Mucosa of stomach (tissue), 1 donor: Measurements from ENCODE around the gene SPN.

ENCODE experiments used
- H3K27me3 ChIP-seq: one replicate; pipeline ENCODE4 v1.7.0; 2013; ENCODE audit warnings: mild to moderate bottlenecking, low read length; ENCODE audit not compliant: control insufficient read depth, insufficient read depth
- H3K36me3 ChIP-seq: one replicate; pipeline ENCODE4 v1.7.0; 2013; ENCODE audit warnings: low read length; ENCODE audit not compliant: control insufficient read depth, insufficient read depth
- H3K4me1 ChIP-seq: one replicate; pipeline ENCODE4 v1.7.0; 2013; ENCODE audit warnings: mild to moderate bottlenecking, low read length; ENCODE audit not compliant: control insufficient read depth, insufficient read depth
- H3K4me3 ChIP-seq: one replicate; pipeline ENCODE4 v1.7.0; 2013; ENCODE audit warnings: low read length
- H3K9ac ChIP-seq: one replicate; pipeline ENCODE4 v1.7.0; 2013; ENCODE audit warnings: mild to moderate bottlenecking, low read length, moderate library complexity
- H3K9me3 ChIP-seq: one replicate; pipeline ENCODE4 v1.7.0; 2013; ENCODE audit warnings: mild to moderate bottlenecking, low read length, moderate library complexity; ENCODE audit not compliant: control insufficient read depth
- donor health status: Pancreatic carcinoma.

The SPN gene

GRCh38 chr16:29719063-29719462, 56.0 kb downstream of the SPN start:
- H3K36me3 ChIP-seq, result no peaks in the 10 kb centered on the region
- H3K27me3 ChIP-seq, result peaks cover 5% of the 10 kb centered on the region
- H3K4me1 ChIP-seq, result no peaks in the 10 kb centered on the region
- no peak overlapping the region for H3K4me3 ChIP-seq
- no peak overlapping the region for H3K9ac ChIP-seq
- no peaks in the 10 kb centered on the region for H3K9me3 ChIP-seq
